Measurements from ENCODE around the gene GPC2. TPM values are rescaled to one million over a fixed set of nuclear protein-coding genes. Genes with fewer than 3 reads are reported as not detected.
A peak's percentile ranks its signal among the peaks of the same experiment; 100 is the strongest.
"Not testable (repeated sequence)": the region's sequence is repeated elsewhere in the genome, so short reads cannot be mapped to it uniquely, and the experiment has no call there.

Gene GPC2, protein sequence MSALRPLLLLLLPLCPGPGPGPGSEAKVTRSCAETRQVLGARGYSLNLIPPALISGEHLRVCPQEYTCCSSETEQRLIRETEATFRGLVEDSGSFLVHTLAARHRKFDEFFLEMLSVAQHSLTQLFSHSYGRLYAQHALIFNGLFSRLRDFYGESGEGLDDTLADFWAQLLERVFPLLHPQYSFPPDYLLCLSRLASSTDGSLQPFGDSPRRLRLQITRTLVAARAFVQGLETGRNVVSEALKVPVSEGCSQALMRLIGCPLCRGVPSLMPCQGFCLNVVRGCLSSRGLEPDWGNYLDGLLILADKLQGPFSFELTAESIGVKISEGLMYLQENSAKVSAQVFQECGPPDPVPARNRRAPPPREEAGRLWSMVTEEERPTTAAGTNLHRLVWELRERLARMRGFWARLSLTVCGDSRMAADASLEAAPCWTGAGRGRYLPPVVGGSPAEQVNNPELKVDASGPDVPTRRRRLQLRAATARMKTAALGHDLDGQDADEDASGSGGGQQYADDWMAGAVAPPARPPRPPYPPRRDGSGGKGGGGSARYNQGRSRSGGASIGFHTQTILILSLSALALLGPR
- not detected for polyA plus RNA-seq

DNA sequence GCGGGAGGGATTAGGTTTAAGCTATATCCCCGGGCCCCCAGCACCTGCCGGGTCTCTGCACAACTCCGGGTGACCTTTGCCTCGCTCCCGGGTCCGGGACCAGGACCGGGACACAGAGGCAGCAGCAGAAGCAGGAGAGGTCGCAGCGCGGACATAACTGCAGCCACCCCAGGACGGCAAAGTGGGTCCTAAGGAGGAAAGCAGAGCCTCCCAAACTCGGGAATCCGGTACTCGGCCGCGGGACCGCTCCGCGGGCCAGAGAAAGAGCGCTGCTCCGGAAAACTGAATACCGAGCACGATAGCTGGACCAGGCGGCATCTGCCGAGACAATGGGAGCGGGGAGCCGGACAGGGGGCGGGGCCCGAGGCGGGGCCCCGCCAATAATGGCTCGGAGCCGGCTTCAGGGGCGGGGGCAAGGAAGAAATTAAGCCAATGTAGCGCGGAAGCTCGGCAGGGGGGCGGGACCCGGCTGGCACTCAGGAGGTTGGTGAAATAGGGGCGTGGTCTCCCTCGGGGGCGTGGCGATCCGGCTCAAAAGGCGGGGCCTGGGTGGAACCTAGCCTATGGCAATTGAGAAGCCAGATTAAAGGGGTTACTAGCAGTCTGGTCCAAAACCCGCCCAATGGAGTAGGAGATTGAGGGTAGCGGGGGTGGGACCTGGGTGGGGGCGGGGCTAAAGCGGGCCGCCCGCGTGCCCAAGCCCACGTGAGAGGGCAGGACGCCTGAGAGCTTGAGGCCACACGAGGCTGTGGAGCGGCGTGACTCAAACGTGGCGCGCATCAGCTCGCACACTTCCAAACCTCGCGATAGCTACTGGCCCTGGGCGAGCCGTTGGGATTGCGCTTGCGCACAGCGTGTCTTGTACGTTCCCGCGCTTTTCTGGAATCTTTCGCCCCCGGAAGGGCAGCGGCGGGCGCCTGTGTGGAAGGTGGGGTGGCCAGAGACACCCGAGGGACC, at the start of gene GPC2, which contains the start of gene STAG3:
Gene GPC2 (minus strand): TSS at position 337 of the 957 bp plus-strand sequence. CDS start 182 bp downstream, at position 155.
Gene STAG3 (plus strand): TSS at position 874 of the 957 bp plus-strand sequence. CDS start 2,639 bp downstream, outside the sequence.
- no peaks in the 10 kb centered on the region for H3K36me3 Mint-ChIP-seq
- H3K27ac Mint-ChIP-seq: peak within 1 kb of the TSS in 4 of 6 donors; percentile 30 to 81 (median 59)
- DNase-seq: peak; percentile 96
- no peaks in the 10 kb centered on the region for H3K9me3 Mint-ChIP-seq
- H3K4me3 Mint-ChIP-seq: peak within 1 kb of the TSS; percentile 71 to 83 (median 78)
- H3K4me1 Mint-ChIP-seq: peaks cover 27 to 29% of the 10 kb centered on the region in 2 donors
- peaks cover 0 to 7% (median 4%) of the 10 kb centered on the region in 3 donors for H3K27me3 Mint-ChIP-seq (ENCODE audit: low read depth in 3 of 3)

DNA sequence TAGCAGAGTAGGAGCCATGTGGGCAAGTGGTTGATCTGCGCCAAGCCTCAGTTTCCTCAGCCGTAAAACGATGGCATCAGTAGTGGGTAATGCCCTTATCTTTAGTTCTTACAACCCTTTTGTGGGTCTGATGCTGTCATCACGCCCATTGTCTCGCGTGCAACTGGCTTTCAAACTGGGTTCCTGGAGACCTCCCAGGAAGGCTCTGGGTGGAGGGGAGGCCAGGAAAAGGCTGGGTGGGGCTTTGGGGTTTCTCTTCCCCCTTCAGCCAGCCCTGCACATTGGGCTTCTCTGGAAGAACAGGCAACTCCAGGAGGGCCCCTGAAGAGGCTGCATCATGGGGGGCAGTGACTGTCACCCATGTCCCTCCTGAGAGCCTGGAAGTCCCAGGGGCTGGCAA, 47.7 kb upstream of the GPC2 start:
- peak overlapping the region; percentile 79 to 98 (median 98) for H3K27ac Mint-ChIP-seq
- peaks cover 44 to 64% of the 10 kb centered on the region in 2 donors for H3K4me1 Mint-ChIP-seq
- not testable (repeated sequence) for DNase-seq, H3K9me3 Mint-ChIP-seq
- peaks cover 4 to 17% (median 4%) of the 10 kb centered on the region in 3 donors for H3K36me3 Mint-ChIP-seq
- peak overlapping the region in 3 of 5 donors; percentile 35 to 91 (median 90) for H3K4me3 Mint-ChIP-seq
- peaks cover 17 to 27% (median 21%) of the 10 kb centered on the region in 3 donors for H3K27me3 Mint-ChIP-seq (ENCODE audit: low read depth in 3 of 3)

DNA sequence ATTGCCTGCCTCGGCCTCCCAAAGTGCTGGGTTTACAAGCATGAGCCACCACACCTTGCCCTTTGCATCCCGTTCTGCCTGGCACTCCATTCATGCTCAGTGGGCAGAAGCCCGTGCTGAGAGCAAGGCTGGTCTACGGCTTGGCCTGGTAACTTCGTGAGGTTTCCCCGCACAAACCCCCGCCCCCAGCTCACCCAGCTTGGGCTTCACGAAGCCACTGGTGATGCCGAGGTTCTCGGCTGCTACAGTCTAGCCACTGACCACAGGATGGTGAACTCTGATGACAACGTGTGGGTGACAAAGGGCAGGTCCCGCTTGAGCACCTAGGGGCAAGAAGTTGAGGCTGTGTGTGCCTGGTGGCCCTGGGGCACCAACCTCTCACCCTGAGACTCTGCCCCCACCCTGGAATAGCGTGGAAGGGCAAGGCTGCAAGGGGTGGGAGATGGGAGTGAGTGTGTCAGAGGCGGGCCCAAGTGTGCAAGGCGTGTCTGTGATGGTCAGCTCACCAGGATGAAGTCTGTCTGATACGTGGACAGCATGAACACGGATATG, 46.3 kb upstream of the GPC2 start:
- peak overlapping the region; percentile 90 to 98 (median 95) for H3K4me3 Mint-ChIP-seq
- peak; percentile 61 to 68 (median 64) for DNase-seq

DNA sequence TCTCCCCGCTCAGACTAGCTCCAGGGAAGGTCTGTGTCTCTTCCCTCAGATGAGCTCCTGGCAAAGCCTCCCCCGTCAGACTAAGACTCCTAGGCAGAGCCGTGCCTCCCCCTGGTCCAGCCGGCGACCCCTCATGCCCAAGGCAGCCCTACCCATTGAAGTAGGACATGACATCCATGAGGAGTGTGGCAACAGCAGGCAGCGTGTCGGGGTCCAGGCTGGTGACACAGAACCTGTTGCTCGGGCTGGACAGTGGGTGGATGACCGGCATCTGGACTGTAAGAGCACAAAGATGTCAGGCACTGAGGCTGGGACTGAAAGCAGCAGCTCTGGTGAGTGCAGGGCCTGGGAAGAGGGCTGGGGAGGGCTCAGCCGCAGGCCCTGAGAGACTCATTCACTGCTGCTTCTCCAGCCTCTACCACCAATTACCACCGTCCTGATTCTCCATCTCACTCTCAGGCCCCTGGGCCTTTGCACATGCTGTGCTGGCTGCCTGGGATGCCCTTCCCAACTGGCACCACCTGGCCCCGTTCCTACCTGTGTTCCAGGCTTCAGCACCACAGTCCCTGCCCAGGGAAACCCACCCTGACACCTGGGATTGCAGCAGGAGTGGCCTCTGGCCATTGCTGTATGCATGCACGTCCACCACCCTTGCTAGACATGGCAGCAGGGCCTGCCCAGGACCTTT, 45.4 kb upstream of the GPC2 start:
- Mint-ChIP-seq H3K4me3 (peak overlapping the region; percentile 90 to 98 (median 95)), H3K4me1 (peaks cover 59 to 75% of the 10 kb centered on the region in 2 donors), H3K27ac (peak overlapping the region; percentile 95 to 99 (median 98)), H3K36me3 (peaks cover 4 to 17% (median 4%) of the 10 kb centered on the region in 3 donors), H3K27me3 (ENCODE audit: low read depth in 3 of 3) (peaks cover 17 to 28% (median 21%) of the 10 kb centered on the region in 3 donors), H3K9me3 (peaks cover 0 to 2% (median 0%) of the 10 kb centered on the region in 6 donors)
- no peak for DNase-seq

More for the DNA sequence above, 46.3 kb upstream of the GPC2 start:
- peak overlapping the region; percentile 95 to 99 (median 98) for H3K27ac Mint-ChIP-seq
- peaks cover 4 to 17% (median 4%) of the 10 kb centered on the region in 3 donors for H3K36me3 Mint-ChIP-seq
- H3K9me3 Mint-ChIP-seq: not testable (repeated sequence)
- H3K4me1 Mint-ChIP-seq: peaks cover 54 to 77% of the 10 kb centered on the region in 2 donors
- H3K27me3 Mint-ChIP-seq (ENCODE audit: low read depth in 3 of 3): peaks cover 17 to 26% (median 20%) of the 10 kb centered on the region in 3 donors

DNA sequence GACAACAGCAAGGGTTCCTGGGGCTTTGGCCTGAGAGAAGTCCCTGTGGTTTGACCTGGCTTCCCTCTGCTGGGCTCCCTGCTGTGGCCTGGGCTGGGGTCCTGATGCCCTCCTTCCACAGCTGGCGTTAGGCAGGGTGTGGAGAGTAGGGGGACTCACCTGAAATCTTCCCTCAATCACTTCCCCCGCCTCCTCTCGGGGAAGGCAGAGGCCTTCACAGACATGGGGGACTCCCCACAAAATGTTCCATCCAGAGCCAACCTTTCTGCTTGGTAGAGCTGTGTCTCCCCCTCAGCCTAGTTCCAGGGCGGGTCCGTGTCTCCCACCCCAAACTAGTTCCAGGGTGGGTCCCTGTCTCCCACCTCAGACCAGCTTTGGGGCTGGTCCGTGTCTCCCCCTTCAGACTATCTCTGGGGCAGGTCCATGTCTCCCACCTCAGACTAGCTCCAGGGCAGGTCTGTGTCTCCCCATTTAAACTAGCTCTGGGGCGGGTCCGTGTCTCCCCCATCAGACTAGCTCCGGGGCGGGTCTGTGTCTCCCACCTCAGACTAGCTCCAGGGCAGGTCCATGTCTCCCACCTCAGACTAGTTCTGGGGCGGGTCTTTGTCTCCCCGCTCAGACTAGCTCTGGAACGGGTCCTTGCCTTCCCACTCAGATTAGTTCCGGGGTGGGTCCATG, 44.7 kb upstream of the GPC2 start:
- H3K27me3 Mint-ChIP-seq (ENCODE audit: low read depth in 3 of 3): peaks cover 17 to 28% (median 26%) of the 10 kb centered on the region in 3 donors
- H3K27ac Mint-ChIP-seq: peak overlapping the region; percentile 95 to 99 (median 98)
- H3K36me3 Mint-ChIP-seq: peaks cover 4 to 17% (median 4%) of the 10 kb centered on the region in 3 donors
- H3K4me3 Mint-ChIP-seq: peak overlapping the region; percentile 90 to 98 (median 95)
- H3K4me1 Mint-ChIP-seq: peaks cover 66 to 79% of the 10 kb centered on the region in 2 donors
- H3K9me3 Mint-ChIP-seq: peaks cover 0 to 2% (median 0%) of the 10 kb centered on the region in 6 donors
- no peak for DNase-seq

DNA sequence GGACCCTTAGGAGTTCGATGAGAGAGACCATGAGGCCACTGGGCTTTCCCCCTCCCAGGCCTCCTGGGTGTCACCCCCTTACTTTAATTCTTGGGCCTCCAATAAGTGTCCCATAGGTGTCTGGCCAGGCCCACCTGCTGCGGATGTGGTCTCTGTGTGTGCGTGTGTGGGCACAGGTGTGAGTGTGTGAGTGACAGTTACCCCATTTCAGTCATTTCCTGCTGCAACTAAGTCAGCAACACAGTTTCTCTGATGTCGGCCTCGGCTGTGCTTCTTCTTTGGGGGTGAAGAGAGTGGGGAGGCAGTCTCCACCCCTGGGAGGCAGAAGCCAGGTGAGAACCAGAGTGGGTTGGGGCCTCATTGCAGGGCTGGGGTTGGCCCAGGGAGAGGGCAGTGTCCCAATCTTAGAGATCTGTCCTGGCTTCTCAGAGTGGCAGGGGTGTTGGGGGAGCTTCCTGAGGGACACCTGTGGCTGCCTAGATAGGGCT, 44.1 kb upstream of the GPC2 start:
- peaks cover 17 to 28% (median 26%) of the 10 kb centered on the region in 3 donors for H3K27me3 Mint-ChIP-seq (ENCODE audit: low read depth in 3 of 3)
- DNase-seq: peak; percentile 82 to 87 (median 87)
- H3K4me3 Mint-ChIP-seq: peak overlapping the region; percentile 90 to 98 (median 95)
- peaks cover 4 to 17% (median 4%) of the 10 kb centered on the region in 3 donors for H3K36me3 Mint-ChIP-seq
- H3K27ac Mint-ChIP-seq: peak overlapping the region; percentile 95 to 99 (median 98)
- H3K4me1 Mint-ChIP-seq: peaks cover 72 to 81% of the 10 kb centered on the region in 2 donors
- peaks cover 0 to 2% (median 0%) of the 10 kb centered on the region in 6 donors for H3K9me3 Mint-ChIP-seq

DNA sequence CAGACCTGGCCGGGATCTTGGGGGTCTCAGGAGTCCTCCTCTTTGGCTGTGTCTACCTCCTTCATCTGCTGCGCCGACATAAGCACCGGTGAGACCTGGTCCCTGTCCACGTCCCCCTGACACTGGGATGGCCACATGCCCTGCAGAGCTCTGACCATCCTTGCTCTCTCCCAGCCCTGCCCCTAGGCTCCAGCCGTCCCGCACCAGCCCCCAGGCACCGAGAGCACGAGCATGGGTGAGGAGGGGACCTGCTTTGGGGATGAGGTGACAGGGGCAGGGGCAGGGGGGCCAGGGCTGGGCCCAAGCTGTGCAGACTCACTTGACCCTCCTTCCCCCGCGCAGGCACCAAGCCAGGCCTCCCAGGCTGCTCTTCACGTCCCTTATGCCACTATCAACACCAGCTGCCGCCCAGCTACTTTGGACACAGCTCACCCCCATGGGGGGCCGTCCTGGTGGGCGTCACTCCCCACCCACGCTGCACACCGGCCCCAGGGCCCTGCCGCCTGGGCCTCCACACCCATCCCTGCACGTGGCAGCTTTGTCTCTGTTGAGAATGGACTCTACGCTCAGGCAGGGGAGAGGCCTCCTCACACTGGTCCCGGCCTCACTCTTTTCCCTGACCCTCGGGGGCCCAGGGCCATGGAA, 43.5 kb upstream of the GPC2 start:
- peaks cover 18 to 28% (median 26%) of the 10 kb centered on the region in 3 donors for H3K27me3 Mint-ChIP-seq (ENCODE audit: low read depth in 3 of 3)
- H3K27ac Mint-ChIP-seq: peak overlapping the region; percentile 95 to 99 (median 98)
- H3K4me3 Mint-ChIP-seq: peak overlapping the region; percentile 90 to 98 (median 95)
- no peak for DNase-seq
- peaks cover 73 to 77% of the 10 kb centered on the region in 2 donors for H3K4me1 Mint-ChIP-seq
- H3K9me3 Mint-ChIP-seq: peaks cover 0 to 2% (median 0%) of the 10 kb centered on the region in 6 donors
- peaks cover 4 to 17% (median 4%) of the 10 kb centered on the region in 3 donors for H3K36me3 Mint-ChIP-seq

DNA sequence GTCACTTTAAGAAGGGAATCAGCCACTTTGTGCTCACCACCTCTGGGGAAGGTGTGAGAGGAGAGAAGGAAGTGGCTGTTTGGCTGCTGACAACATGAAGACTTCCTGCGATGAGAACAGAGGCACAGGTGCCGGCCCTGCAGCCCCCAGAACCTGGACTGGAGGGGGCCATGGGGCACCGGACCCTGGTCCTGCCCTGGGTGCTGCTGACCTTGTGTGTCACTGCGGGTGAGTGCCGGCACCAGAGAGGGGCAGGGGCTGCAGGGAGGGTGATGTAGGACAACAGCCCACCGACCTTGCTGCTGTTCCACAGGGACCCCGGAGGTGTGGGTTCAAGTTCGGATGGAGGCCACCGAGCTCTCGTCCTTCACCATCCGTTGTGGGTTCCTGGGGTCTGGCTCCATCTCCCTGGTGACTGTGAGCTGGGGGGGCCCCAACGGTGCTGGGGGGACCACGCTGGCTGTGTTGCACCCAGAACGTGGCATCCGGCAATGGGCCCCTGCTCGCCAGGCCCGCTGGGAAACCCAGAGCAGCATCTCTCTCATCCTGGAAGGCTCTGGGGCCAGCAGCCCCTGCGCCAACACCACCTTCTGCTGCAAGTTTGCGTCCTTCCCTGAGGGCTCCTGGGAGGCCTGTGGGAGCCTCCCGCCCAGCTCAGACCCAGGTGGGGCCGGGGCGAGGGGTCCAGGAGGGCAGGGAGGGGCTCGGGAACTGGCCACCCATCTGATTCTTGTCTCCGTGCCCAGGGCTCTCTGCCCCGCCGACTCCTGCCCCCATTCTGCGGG, 42.8 kb upstream of the GPC2 start, which contains the start of gene PVRIG:
Gene PVRIG (plus strand): TSS at position 149 of the 785 bp plus-strand sequence. CDS start 22 bp downstream, at position 171.
- H3K4me3 Mint-ChIP-seq: peak within 1 kb of the TSS; percentile 90 to 98 (median 95)
- peaks cover 4 to 17% (median 4%) of the 10 kb centered on the region in 3 donors for H3K36me3 Mint-ChIP-seq
- peak; percentile 66 for DNase-seq
- H3K4me1 Mint-ChIP-seq: peaks cover 69 to 71% of the 10 kb centered on the region in 2 donors
- H3K27ac Mint-ChIP-seq: peak within 1 kb of the TSS; percentile 95 to 99 (median 98)
- H3K27me3 Mint-ChIP-seq (ENCODE audit: low read depth in 3 of 3): peaks cover 18 to 28% (median 27%) of the 10 kb centered on the region in 3 donors
- H3K9me3 Mint-ChIP-seq: not testable (repeated sequence)

DNA sequence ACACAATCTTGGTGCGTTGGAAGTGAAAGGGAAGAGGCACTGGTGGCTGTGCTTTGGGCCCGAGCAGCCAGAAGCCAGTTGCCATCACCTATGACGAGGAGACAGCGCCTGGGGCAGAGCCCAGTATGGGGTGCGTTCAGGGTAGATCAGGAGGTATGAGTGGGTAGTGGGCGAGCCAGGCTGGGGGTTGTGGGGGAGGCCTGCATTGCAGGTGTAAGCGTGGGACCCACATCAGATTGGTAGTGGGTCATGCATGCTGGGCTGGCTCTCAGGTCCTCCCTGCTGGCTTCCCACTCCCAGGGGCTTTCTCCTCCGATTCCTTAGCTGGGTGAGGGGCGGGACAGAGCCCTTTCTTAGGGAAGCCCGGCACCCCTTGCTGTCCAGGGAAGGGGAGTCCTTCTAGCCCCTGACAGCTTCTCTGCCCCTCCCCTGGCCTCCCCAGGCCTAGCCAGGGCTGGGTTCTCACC, 42.1 kb upstream of the GPC2 start:
- peaks cover 0 to 2% (median 0%) of the 10 kb centered on the region in 6 donors for H3K9me3 Mint-ChIP-seq
- peaks cover 62 to 67% of the 10 kb centered on the region in 2 donors for H3K4me1 Mint-ChIP-seq
- peak overlapping the region; percentile 95 to 99 (median 98) for H3K27ac Mint-ChIP-seq
- peak in 1 of 3 donors; percentile 34 for DNase-seq
- peaks cover 18 to 28% (median 28%) of the 10 kb centered on the region in 3 donors for H3K27me3 Mint-ChIP-seq (ENCODE audit: low read depth in 3 of 3)
- peaks cover 4 to 17% (median 4%) of the 10 kb centered on the region in 3 donors for H3K36me3 Mint-ChIP-seq
- peak overlapping the region; percentile 90 to 98 (median 95) for H3K4me3 Mint-ChIP-seq

DNA sequence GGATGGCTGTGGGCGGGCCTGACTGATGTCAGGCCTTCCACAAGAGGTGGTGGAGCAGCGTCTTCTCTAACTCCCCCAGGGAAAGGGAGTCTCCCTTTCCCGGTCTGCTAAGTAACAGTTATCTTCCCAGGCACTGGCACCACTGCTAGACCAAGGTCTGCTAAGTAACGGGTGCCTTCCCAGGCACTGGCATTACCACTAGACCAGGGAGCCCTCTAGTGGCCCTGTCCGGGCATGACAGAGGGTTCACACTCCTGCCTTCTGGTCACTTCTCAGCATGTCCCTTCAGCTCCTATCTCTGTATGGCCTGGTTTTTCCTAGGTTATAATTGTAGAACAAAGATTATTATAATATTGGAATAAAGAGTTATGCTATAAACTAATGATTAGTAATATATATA, 40.8 kb upstream of the GPC2 start:
- Mint-ChIP-seq H3K27ac (peak overlapping the region; percentile 96 to 100 (median 99)), H3K27me3 (ENCODE audit: low read depth in 3 of 3) (peaks cover 9 to 25% (median 22%) of the 10 kb centered on the region in 3 donors), H3K4me3 (peak overlapping the region; percentile 69 to 96 (median 84)), H3K4me1 (peaks cover 50 to 54% of the 10 kb centered on the region in 2 donors)
- H3K9me3 Mint-ChIP-seq, H3K36me3 Mint-ChIP-seq: not testable (repeated sequence)
- DNase-seq: peak; percentile 57 to 74 (median 74)

All from immature natural killer cell (primary cell).